Stimulated activated CD8-positive, alpha-beta memory T cell treated with anti-CD3 and anti-CD28 coated beads, Interleukin-7, amount 100 ng/mL, for 4 hours (primary cell): ENCODE measurements around the gene UBE2J2.
A peak's percentile ranks its signal among the peaks of the same experiment; 100 is the strongest.

ENCODE experiments used
- DNase-seq, 2 donors: peaks; one replicate each; pipeline ENCODE4 v3.0.0-alpha.2; 2020; ENCODE audit warnings: low read depth in 2 of 2

The UBE2J2 gene

GRCh38 chr1:1309251-1310108 lies 35.8 kb upstream of the UBE2J2 start:
- no peak for DNase-seq

DNA sequence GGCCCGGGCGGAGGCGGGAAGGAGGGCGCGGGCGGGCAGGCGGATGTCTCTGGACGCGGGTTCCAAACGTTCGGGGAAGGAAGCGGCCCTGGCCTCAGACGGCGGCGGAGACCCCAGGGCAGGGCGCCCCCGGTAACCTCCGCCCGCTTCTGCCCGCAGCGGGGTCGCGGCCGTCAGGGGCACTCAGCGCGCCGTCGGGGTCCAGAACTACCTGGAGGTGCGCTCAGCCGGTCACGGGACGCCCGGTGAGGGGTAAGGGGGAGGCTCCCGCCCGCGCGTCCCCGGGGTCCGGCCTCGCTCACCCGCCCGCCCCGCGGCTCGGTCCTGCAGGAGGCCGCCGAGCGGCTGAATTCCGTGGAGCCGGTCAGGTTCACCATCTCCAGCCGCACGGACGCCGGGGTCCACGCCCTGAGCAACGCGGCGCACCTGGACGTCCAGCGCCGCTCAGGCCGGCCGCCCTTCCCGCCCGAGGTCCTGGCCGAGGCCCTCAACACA lies 35.1 kb upstream of the UBE2J2 start:
- no peak for DNase-seq

- DNase-seq: peak; percentile 73 to 86
Measured at GRCh38 chr1:1307923-1308755, 34.5 kb upstream of the UBE2J2 start, which contains the start of the genes ACAP3 and PUSL1. ACAP3 (minus strand) TSS chr1:1307930; CDS start chr1:1307815, 115 bp downstream. PUSL1 (plus strand) TSS chr1:1308597; CDS start chr1:1308644, 47 bp downstream.

GRCh38 chr1:1307261-1307922 lies 33.7 kb upstream of the UBE2J2 start:
- DNase-seq: peak in 1 of 2 donors; percentile 27

- no peak for DNase-seq
Measured at GRCh38 chr1:1306661-1307260, 33.1 kb upstream of the UBE2J2 start.

- no peak for DNase-seq
Measured at GRCh38 chr1:1306070-1306660, 32.5 kb upstream of the UBE2J2 start.

DNA sequence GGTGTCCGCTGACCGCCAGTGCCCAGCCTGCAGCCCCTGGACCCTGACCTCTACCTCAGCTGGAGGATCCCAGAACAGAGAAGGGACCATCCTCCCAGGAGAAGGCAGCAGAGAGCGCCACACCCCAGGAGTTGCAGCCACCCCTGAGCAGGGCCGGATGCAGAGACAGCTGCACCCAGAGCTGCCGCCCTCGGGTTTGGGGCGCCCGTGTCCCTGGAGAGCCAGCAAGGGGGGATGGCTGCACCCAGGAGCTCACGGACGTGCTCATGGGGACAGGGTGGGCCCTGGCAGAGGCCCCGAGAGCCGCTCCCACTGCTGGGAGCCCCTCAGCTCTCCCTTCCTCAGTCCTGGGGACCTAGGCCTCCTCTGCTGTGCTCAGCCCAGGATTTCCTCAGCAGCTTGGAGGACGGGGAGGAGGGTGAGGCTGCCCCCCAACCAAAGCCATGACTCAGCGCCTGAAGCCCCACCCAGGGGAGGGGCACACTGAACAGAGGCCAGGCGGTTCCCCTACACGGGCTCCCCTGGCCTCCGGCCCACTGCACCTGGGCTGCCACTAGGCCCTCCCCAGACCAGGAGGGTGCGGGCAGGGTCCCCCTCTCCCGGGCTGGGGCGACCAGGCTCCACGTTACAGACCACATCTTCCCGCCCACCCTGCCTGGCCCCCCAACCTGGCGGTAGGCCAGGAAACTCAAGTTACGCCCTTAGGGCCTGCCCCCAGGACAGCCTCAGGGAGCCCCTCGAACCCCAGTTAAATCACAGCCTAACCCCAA lies 31.8 kb upstream of the UBE2J2 start:
- peak; percentile 54 to 75 for DNase-seq

- no peak for DNase-seq
Measured at GRCh38 chr1:1304331-1305299, 31.0 kb upstream of the UBE2J2 start.

GRCh38 chr1:1303736-1304135 lies 30.1 kb upstream of the UBE2J2 start:
- no peak for DNase-seq

DNA sequence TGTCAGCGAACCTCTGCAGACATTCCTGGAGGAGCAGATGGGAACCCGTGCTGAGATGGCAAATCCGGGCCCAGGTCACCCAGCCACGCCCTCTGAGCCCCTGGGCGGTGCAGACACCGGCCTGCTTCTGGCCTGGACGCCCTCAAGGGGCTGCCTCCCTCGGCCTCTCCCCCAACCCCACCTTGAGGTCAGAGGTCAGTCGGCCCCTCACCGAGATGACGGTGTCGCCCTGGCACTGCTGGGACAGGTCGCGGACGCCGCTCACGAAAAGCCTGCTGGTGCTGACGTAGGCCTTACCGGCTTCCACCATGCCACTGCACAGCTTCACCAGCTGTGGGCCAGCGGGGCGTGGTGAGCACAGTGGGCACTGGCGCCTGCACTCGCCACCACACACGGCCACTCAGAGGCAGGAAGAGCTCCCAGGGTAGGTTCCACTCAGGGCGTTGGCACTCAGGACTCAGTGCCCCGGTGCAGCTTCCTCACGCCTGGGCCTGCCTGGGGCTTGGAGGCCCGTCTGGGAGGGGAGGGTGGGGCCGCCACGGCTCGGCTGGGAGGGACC lies 29.4 kb upstream of the UBE2J2 start:
- no peak for DNase-seq

DNA sequence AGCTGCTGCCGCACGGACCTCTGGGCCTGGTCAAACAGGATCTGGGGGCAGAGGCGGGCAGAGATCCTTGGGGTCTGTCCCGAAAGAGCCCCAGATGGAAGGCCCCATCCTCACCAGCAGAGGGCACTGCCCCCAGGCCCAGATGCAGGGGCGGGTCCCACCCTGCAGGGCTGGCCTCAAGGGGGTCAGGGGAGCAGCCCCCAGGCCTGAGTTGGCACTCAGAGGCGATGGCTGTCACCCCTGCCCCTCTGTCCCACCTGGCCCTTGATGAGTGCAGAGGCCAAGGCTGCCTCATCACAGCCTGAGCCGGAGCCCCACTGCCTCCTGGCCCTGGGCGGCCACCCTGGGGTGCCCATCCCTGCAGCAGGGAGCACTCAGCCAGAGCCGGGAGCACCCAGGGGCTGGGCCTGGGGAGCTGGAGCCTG lies 28.4 kb upstream of the UBE2J2 start:
- DNase-seq: no peak

- DNase-seq: no peak
Measured at GRCh38 chr1:1300352-1300739, 26.7 kb upstream of the UBE2J2 start.

GRCh38 chr1:1299686-1300351 lies 26.2 kb upstream of the UBE2J2 start:
- no peak for DNase-seq

DNA sequence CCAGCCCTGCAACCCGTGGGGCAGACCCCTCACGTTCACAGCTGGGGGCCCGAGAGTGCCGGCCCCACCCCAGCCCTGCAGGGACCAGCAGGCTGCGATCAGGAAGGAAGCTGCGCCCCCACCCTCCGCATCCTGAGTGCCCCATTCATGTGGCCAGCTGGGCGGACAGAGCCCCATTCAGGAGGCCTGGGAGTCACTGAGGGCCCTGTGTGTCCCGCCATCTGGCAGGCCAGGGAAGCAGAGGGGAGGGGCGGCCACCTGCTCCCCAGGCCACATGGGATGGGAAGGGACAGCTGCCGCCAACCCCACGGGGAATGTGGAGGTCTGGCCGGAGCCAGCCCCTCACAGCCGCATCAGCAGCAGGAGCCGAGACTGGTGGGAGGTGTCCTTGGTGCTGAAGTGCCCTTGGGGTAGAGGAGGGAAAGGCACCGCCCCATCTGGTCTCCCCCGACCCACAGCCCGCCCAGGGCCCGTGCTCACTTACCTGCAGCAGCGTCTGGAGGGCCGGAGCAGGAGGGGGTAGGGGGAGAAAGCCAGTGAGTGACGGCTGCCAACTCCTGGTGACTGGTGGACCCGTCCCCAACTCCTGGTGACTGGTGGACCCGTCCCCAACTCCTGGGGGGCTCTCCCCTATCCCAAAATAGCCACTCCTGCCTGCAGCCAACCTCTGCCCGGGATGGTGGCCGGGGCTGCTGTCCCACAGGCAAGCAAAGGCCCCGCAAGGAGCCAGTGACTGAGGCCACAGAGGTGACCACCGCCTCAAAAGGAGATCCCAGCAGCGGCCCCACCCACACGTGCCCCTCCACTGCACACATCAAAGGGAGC lies 25.4 kb upstream of the UBE2J2 start:
- no peak for DNase-seq

- DNase-seq: no peak
Measured at GRCh38 chr1:1297802-1298424, 24.3 kb upstream of the UBE2J2 start.

DNA sequence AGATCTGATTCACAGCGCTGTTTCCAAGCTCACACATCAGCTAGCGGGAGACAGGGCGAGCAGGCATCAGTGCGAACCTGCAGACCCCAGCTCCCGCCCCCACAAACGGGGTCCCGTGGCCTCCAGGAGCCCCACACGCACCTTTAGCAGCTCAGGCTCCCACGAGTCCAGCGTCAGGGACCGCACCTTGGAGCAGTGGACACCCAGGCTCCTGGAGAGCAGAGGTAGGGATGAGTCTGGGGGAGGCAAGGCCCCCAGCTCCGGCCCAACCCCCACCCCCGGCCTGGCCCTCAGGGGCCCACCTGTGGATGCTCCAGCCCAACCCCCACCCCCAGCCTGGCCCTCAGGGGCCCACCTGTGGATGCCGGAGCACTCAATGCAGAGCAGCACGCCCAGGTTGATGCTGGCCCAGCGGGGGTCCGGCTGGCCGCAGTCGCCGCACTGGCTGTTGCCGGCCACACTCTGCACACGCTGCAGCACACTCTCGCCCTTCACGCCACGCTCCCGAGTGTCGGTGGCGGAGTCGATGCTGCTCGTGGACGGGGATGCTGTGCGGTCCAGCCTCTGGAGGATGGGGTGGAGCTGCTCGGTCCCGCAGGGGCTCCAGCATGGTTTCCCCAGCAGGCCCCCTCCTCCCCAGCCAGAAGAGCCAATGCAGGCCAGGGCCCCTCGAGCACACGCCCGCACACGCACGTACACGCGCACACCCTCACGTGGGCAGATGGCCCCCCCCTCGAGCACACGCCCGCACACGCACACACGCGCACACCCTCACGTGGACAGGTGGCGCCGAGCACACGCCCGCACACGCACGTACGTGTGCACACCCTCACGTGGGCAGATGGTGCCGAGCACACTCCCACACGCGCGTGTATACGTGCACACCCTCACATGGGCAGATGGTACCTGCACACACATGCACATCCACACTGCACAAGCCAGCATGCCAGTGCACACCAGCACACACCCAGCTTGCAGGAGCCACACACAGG lies 22.7 kb upstream of the UBE2J2 start:
- DNase-seq: no peak
